ENCODE data around the gene PRPH2.

PRPH2 gene, protein sequence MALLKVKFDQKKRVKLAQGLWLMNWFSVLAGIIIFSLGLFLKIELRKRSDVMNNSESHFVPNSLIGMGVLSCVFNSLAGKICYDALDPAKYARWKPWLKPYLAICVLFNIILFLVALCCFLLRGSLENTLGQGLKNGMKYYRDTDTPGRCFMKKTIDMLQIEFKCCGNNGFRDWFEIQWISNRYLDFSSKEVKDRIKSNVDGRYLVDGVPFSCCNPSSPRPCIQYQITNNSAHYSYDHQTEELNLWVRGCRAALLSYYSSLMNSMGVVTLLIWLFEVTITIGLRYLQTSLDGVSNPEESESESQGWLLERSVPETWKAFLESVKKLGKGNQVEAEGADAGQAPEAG

DNA sequence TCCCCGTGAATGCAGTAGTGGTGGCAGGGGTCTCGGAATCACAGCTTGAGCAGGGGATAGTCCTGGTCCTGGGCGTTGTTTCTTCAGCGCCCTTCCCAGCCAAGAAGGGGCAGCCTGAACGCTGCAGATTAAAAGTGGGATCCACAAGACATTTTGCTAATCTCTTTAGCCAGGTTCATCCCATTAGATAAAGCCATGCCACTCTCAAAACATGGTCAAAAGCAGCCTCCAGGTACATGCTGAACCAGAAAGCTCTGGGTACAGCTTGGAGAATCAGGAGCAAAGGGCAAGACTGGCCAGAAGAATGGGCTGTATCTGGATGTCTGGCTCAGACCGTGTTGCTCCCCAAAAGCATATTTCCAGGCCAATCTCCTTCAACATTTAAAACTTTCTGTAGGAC, at the start of gene PRPH2:
TSS of gene PRPH2 (minus strand) at position 101 of the 400 bp plus-strand sequence. CDS start 263 bp downstream, outside the sequence.
- Histone ChIP-seq H3K4me1 (ENCODE audit: insufficient read depth, low read length, severe bottlenecking) (peaks cover 12% of the 10 kb centered on the region), H3K36me3 (ENCODE audit: insufficient read depth, low read length) (no peaks in the 10 kb centered on the region), H3K27me3 (ENCODE audit: insufficient read depth, low read length) (0 out of 2 replicates have a peak, but pooled peaks cover 7% of the 10 kb centered on the region), H3K79me2 (ENCODE audit: insufficient read depth, low read length) (no peaks in the 10 kb centered on the region), H4K20me1 (ENCODE audit: insufficient read depth, low read length) (no peaks in the 10 kb centered on the region), H2AFZ (ENCODE audit: low read length) (no peak within 1 kb of the TSS), H3K9me3 (ENCODE audit: low read length) (no peaks in the 10 kb centered on the region), H3F3A (ENCODE audit: insufficient read depth, low read length) (no peaks in the 10 kb centered on the region), H3K9me2 (ENCODE audit: low read depth, low read length) (no peaks in the 10 kb centered on the region), H3K27ac (ENCODE audit: low read depth, low read length, poor library complexity, severe bottlenecking) (no peak within 1 kb of the TSS), H3K4me3 (ENCODE audit: low read depth, low read length, poor library complexity, severe bottlenecking) (no peak within 1 kb of the TSS), H3K9ac (ENCODE audit: low read length) (no peak within 1 kb of the TSS), H3K4me2 (ENCODE audit: low read length) (no peak within 1 kb of the TSS)
- no peak for TF ChIP-seq EZH2 (IDR thresholded peaks at IDR 0.05; ENCODE audit: borderline replicate concordance, low read length)
- no peak for TF ChIP-seq CTCF (IDR thresholded peaks at IDR 0.05; ENCODE audit: low read length)

- H2AFZ ChIP-seq (ENCODE audit: low read length) = no peak overlapping the region
- H3K4me3 ChIP-seq (ENCODE audit: low read depth, low read length, poor library complexity, severe bottlenecking) = peak overlapping the region; percentile 60
- H3K4me1 ChIP-seq (ENCODE audit: insufficient read depth, low read length, severe bottlenecking) = peaks cover 55% of the 10 kb centered on the region
- no peaks in the 10 kb centered on the region for H4K20me1 ChIP-seq (ENCODE audit: insufficient read depth, low read length)
- no peaks in the 10 kb centered on the region for H3K27me3 ChIP-seq (ENCODE audit: insufficient read depth, low read length)
- no peaks in the 10 kb centered on the region for H3K36me3 ChIP-seq (ENCODE audit: insufficient read depth, low read length)
- peak overlapping the region; percentile 79 for H3K9ac ChIP-seq (ENCODE audit: low read length)
- no peaks in the 10 kb centered on the region for H3F3A ChIP-seq (ENCODE audit: insufficient read depth, low read length)
- no peaks in the 10 kb centered on the region for H3K9me3 ChIP-seq (ENCODE audit: low read length)
- no peak for TF ChIP-seq EZH2 (IDR thresholded peaks at IDR 0.05; ENCODE audit: borderline replicate concordance, low read length)
- H3K9me2 ChIP-seq (ENCODE audit: low read depth, low read length) = no peaks in the 10 kb centered on the region
- peak overlapping the region; percentile 89 for H3K4me2 ChIP-seq (ENCODE audit: low read length)
- no peaks in the 10 kb centered on the region for H3K79me2 ChIP-seq (ENCODE audit: insufficient read depth, low read length)
- peak overlapping the region; percentile 96 for H3K27ac ChIP-seq (ENCODE audit: low read depth, low read length, poor library complexity, severe bottlenecking)
Observed at GRCh38 chr6:42771741-42772100, 49.3 kb upstream of the PRPH2 start.

- no peak overlapping the region for H3K9ac ChIP-seq (ENCODE audit: low read length)
- H3K4me1 ChIP-seq (ENCODE audit: insufficient read depth, low read length, severe bottlenecking) = peaks cover 39% of the 10 kb centered on the region
- no peaks in the 10 kb centered on the region for H3F3A ChIP-seq (ENCODE audit: insufficient read depth, low read length)
- H3K4me3 ChIP-seq (ENCODE audit: low read depth, low read length, poor library complexity, severe bottlenecking) = no peak overlapping the region
- H3K27me3 ChIP-seq (ENCODE audit: insufficient read depth, low read length) = no peaks in the 10 kb centered on the region
- no peaks in the 10 kb centered on the region for H4K20me1 ChIP-seq (ENCODE audit: insufficient read depth, low read length)
- no peaks in the 10 kb centered on the region for H3K79me2 ChIP-seq (ENCODE audit: insufficient read depth, low read length)
- no peaks in the 10 kb centered on the region for H3K36me3 ChIP-seq (ENCODE audit: insufficient read depth, low read length)
- no peak overlapping the region for H2AFZ ChIP-seq (ENCODE audit: low read length)
- H3K4me2 ChIP-seq (ENCODE audit: low read length) = no peak overlapping the region
- peak overlapping the region; percentile 65 for H3K27ac ChIP-seq (ENCODE audit: low read depth, low read length, poor library complexity, severe bottlenecking)
- no peaks in the 10 kb centered on the region for H3K9me2 ChIP-seq (ENCODE audit: low read depth, low read length)
- no peak for TF ChIP-seq CTCF (IDR thresholded peaks at IDR 0.05; ENCODE audit: low read length)
- no peak for TF ChIP-seq EZH2 (IDR thresholded peaks at IDR 0.05; ENCODE audit: borderline replicate concordance, low read length)
- no peaks in the 10 kb centered on the region for H3K9me3 ChIP-seq (ENCODE audit: low read length)
Observed at GRCh38 chr6:42769836-42770235, 47.4 kb upstream of the PRPH2 start.

- H3K9me2 ChIP-seq (ENCODE audit: low read depth, low read length) = no peaks in the 10 kb centered on the region
- H2AFZ ChIP-seq (ENCODE audit: low read length) = no peak overlapping the region
- H4K20me1 ChIP-seq (ENCODE audit: insufficient read depth, low read length) = no peaks in the 10 kb centered on the region
- H3F3A ChIP-seq (ENCODE audit: insufficient read depth, low read length) = no peaks in the 10 kb centered on the region
- H3K36me3 ChIP-seq (ENCODE audit: insufficient read depth, low read length) = no peaks in the 10 kb centered on the region
- H3K4me1 ChIP-seq (ENCODE audit: insufficient read depth, low read length, severe bottlenecking) = peaks cover 31% of the 10 kb centered on the region
- H3K4me3 ChIP-seq (ENCODE audit: low read depth, low read length, poor library complexity, severe bottlenecking) = no peak overlapping the region
- peak overlapping the region; percentile 65 for H3K27ac ChIP-seq (ENCODE audit: low read depth, low read length, poor library complexity, severe bottlenecking)
- H3K9me3 ChIP-seq (ENCODE audit: low read length) = no peaks in the 10 kb centered on the region
- H3K4me2 ChIP-seq (ENCODE audit: low read length) = no peak overlapping the region
- H3K27me3 ChIP-seq (ENCODE audit: insufficient read depth, low read length) = no peaks in the 10 kb centered on the region
- no peaks in the 10 kb centered on the region for H3K79me2 ChIP-seq (ENCODE audit: insufficient read depth, low read length)
- no peak overlapping the region for H3K9ac ChIP-seq (ENCODE audit: low read length)
- TF ChIP-seq EZH2 (IDR thresholded peaks at IDR 0.05; ENCODE audit: borderline replicate concordance, low read length) = no peak
Observed at GRCh38 chr6:42769051-42769450, 46.7 kb upstream of the PRPH2 start.

Data from OCI-LY1 (cell line).